ENCODE measurements around the gene PPP4R3A.

- TF ChIP-seq CTCF (conservative IDR thresholded peaks at IDR 0.05; ENCODE audit: low read depth, low read length) = no peak
- no peak for TF ChIP-seq EZH2phosphoT487 (IDR thresholded peaks at IDR 0.05; ENCODE audit: borderline replicate concordance, low read length)
- no peak for TF ChIP-seq EZH2 (IDR thresholded peaks at IDR 0.05; ENCODE audit: low read length, unreplicated experiment)
Measured at GRCh38 chr14:91520138-91520537, 10.0 kb upstream of the PPP4R3A start.

All from PC-3 (cell line).